ENCODE results near the gene HDAC4.

Gene HDAC4

GRCh38 chr2:239429473-239430350, 28.9 kb upstream of the HDAC4 start:
- no peak for DNase-seq (ENCODE audit: low read depth)

DNA sequence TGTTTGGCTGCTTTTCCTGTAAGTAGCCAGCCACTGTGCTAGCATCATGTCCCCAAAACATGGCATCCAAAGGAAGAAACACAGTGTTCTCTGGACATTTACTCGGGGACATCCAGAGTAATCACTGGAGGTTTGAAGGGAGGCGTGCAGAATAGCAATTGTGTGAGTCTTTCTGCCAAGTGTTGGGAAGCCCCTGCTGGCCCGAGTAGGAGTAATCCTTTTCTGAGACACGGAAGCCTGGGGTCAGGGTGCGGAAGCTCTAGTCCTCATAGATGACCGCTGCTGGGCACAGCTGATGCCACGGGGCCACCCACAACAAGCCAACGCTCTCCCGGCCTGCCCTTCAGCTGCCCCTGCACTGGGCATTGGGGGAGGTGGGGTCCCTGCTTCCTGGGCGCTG, 24.8 kb upstream of the HDAC4 start:
- DNase-seq (ENCODE audit: low read depth) = no peak

DNA sequence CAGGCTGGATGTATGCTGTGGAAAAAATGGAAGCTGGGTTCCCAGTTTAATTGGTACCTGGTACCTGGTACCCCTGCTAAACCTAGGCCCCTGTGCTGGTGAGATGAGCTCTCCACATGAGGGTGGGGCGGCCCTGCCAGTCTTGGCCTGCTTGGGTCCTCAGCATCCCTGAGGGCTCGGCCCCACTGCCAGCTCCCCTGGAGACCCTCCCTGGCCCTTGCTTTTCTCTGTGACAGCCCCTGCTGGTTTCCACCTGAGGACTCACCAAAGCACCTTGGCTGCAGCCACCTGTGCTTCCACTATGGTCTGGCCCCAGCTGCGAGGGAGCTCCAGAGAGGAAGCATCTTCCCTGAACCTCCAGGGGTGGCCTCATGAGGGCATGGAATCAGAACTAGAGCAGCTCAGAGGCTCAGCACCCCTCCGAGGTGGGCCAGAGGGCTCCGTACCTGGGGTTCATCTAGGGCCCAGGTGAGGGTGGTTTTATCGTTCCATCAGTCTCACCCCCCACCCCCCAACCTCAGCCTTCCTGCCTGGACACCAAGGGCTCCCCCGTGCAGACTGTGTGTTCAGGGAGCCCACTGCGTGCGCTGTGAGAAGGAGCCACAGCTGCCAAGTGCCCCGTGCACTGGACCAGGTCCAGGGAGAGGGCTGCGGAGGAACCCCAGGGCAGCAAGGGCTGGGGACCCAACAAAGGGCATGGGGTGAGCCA, 23.7 kb upstream of the HDAC4 start:
- DNase-seq (ENCODE audit: low read depth) = no peak

GRCh38 chr2:239423551-239423950, 22.7 kb upstream of the HDAC4 start:
- DNase-seq (ENCODE audit: low read depth) = no peak

- no peak for DNase-seq (ENCODE audit: low read depth)
Measured at GRCh38 chr2:239421851-239422250, 21.0 kb upstream of the HDAC4 start.

DNA sequence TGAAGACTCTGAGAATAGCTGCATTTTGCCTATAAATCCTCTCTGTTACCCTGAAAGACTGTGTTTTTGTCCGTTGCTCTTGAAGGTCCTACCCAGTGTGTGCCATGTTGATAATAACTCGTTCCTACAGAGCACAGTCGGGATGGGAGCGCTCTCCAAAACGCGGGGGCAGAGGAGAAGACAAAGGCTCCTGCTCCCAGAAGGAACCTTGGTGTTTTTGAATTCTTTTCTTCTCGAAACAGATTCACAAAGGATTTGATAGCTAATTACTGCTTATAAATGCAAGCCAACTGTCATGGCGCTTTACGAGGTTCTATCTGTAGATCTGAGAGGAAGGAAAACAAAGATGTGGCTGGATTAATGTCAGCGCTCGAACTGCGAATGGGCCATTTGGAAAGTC, 19.3 kb upstream of the HDAC4 start:
- DNase-seq (ENCODE audit: low read depth) = no peak

- no peak for DNase-seq (ENCODE audit: low read depth)
Measured at GRCh38 chr2:239418918-239419317, 18.1 kb upstream of the HDAC4 start.

DNA sequence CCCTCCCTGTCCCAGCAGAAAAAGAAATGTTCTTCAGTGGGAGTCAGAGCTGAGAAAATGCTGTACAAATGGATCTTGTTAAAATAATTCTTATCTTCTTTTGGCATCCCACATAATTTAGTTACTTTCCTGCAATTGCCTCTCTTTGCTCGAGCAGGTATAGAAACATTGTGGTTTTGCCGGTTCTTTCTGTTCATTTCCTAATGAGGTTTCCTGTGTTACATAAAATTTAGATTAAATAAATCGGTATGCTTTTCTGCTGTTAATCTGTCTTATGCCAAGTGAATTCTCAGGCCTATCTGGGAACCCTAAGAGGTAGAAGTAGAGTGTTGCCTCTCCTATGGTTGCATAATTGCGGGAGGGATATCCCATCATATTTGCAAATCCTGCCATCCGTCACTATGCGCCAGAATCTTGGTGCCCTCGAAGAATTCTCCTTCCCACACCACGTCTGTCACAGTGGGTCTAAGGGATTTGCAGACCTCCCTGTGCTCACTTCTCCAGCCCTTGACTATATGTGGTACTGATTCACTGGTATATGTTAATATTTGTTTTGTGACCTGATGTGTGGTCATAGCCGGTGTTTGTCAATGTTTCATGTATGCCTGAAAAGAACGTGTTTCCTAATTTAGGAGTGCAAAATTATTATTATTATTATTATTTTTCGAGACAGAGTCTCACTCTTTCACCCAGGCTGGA, 12.2 kb upstream of the HDAC4 start:
- no peak for DNase-seq (ENCODE audit: low read depth)

DNA sequence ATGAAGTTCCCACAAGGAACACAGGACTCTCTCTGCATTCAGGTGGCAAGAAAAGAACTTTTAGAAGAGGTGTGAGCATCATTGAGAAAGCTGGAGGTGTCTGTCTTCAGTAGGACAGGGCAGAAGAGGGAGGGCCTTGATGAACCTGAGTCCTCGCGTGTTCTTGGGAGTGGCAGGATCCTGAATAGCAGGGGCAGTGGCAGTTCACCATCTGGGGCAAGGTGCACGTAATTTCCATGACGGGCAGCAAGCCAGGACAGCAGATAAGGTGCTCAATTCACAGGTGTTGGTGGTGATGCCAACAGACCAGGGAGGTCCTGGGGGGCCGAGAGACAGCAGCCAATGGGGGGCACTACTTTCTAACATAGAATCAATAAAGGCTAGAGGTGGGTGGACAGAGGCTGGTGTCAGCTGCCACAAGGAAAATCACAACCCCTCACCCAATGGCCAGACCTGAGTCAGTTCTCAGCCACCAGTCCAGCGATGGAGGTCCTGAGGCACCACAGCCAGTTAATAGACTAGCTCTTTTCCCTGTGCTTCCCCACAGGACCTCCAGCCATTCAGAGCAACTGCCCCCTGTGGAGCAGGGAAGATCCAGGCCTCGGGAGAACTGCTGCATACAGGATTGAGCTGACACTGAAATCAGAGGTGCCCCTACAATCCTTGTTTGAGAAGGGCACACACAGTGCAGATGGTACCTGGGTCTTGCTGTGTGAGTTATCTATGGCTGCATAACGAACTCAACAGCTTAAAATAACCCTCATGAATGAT, 10.9 kb upstream of the HDAC4 start:
- no peak for DNase-seq (ENCODE audit: low read depth)

- DNase-seq (ENCODE audit: low read depth) = no peak
Measured at GRCh38 chr2:239411117-239411516, 10.3 kb upstream of the HDAC4 start.

- DNase-seq (ENCODE audit: low read depth) = no peak
Measured at GRCh38 chr2:239409976-239410375, 9.2 kb upstream of the HDAC4 start.

GRCh38 chr2:239407112-239407511, 6.3 kb upstream of the HDAC4 start:
- no peak for DNase-seq (ENCODE audit: low read depth)

DNA sequence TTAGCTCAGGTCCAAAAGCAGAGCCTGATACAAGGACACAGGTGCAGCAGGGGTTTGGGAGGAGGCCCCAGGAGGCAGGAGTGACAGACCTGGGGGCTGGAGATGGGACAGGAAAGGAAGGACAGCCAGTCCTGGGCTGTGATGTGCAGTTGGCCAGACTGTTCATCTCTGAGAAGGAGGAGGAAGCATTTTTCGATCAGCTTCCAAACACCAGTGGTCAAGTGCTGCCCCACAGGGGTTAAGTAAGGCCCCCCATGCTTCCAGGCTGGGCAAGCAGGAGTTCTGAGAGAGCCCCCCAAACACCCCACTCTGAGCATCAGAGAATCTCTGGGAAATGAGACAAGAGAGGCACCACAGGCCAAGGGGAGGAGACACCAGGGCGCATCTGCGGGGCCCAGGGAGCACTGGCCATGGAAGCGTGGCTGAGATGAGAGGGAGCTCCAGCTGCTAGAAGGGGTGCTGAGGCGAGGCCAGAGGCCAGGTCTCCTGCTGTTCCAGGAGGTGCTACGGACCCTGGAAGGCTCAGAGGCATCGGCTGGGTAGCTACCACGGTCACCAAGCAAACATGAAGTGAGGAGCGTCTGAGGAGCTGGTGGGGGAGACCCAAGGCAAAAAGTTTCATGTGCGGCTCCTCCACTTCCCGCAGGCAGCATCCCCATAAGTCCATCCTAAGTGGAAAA, 5.6 kb upstream of the HDAC4 start:
- DNase-seq (ENCODE audit: low read depth) = no peak

DNA sequence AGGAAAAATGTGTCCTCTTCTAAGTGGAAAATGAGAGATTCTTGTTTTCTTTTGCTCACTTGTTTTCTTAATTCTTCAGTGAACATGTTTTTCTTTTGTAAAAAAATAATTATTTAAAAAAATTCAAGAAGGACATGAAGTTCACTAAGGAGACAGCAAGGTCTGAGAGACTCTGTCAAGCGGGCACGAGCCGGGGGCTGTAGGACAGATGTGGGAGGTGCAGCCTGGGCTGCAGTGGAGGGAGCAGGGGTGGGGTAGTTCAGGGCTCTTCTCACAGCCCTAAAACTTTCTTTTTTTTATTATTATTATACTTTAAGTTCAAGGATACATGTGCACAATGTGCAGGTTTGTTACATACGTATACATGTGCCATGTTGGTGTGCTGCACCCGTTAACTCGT, 4.3 kb upstream of the HDAC4 start:
- DNase-seq (ENCODE audit: low read depth) = no peak

DNA sequence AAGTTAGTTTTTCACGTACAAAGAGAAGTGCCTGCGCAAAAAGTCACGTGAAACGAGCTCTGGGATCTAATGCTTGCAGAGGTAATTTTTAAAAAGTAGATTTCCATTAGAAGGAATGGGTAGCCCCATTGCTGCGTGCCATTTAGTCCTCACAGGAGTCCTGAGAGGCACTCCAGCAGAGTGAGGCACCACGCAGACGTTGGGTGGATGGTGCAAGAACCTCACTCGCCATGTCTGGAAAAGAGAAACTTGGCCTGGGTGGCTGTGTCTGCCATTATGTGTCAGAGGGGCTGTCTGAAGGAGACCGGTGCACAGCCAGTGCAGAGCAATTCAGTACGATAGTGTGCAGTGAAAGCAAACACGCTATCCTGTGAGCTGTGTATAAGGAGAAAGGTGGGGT, 1.8 kb upstream of the HDAC4 start:
- DNase-seq (ENCODE audit: low read depth) = no peak

GRCh38 chr2:239401881-239402233, 1.0 kb upstream of the HDAC4 start:
- DNase-seq (ENCODE audit: low read depth) = peak; percentile 53

DNA sequence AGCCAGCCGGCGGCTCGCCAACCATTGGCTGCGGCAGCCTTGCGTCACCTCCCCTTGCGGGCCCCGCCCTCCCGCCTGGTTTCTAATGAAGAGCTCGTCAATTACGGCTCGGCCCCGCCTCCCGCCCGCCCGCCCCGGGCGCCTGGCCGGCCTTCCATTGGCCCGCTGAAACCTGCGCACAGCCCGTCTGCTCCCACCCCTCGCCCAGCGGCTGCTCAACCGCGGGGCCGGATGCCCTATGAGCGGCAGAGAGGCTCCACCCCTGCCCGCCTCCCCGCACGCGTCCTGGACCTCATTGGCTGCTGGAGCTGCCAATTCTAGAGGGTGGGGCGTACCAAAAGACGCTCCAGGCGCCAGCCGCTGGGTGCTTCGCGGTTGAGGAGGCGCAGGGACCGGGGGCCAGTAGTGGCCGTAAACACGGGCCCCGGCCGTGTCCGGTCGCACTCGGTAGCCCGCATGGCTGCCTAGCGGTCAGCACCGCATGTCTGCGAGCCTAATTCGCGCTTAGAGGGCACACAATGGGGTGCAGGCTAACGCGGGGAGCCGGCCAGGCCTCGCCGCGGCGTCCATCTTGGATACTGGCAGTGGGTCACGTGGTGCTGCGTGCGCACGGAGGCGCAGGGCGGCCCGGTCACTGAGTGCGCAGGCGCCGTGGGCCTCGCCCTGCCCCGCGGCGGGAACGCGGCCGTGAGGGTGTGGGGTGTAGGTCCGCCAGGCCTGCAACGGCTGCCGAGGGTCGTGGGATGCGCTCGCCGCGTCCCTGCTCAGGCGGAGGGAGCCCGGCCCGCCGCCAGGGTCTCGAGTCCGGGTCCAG, 454 bp upstream of the HDAC4 start:
- DNase-seq (ENCODE audit: low read depth) = peak; percentile 95

DNA sequence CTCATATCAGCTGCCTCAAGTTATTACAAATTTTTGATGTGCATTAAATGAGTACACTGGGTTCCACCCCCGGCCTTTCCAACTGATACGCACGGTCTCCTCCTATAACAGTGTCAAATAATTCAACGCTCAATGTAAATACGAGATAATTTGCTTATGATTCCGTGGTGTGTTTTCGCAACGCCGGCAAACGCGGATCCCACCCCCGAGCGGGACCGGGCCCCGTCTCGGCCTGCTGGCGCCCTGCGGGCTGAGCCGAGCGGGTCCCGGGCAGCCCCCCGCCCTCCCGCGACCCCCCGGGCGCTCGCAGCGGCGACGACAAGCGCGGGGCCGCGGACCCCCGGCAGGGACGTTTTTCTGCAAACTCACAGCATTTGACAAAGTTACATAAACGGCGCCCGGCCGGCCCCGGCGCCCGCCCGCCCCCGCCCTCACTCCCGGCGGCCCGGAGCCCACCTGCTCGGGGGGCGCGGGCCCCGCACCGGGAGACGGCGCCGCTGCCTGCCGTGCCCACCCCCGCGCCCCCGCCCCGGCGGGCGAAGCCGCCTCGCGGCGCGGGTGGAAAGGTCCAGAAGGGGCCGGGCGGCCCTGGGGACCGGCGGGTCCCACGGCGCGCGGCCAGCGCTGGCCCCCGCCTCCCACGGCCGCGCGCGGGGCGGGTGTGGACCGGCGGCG, 762 bp downstream of the HDAC4 start:
- no peak for DNase-seq (ENCODE audit: low read depth)

DNA sequence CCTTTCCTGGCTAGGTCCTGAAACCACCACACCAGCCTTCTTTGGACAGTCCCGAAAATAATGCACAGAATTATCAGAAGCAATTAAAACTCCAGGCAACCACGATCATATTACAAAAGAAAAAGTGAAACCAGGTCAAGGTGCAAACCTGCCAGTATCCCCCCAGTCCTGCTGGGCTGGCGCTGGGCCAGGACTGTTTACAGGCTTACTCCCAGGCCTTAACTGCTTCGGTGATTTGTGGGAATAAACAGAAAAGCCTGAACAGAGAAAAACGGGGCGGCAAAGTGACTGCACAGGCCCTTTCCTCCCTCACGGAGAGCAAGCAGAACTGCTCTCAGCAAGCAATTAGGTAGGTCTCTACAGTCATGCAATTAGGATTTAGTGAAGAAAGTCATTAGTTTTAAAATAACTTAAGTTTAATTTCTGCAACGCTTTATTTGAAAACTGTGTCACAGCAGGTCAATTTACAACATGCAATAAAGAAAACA, 1.3 kb downstream of the HDAC4 start:
- DNase-seq (ENCODE audit: low read depth) = peak; percentile 5

DNA sequence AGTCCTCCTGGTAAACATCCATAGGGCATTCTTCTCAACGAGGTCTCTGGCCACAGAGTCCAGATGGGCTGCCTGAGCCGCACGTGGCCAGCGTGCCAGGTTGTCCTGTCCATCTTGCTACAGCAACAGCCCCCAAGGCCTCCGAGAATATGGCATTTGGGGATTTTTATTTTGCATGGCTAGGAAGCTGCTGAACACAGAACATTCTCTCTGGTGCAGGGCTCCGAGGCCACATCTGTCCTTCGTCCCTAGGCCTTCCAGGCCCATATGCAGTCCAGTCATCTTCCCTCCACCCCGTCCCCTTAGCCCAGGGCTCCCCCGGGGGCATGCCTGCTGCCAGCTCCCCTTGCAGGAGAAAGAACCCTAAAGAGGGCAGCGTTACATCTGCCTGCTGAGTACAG, 2.3 kb downstream of the HDAC4 start:
- DNase-seq (ENCODE audit: low read depth) = no peak
